Measurements from ENCODE around the gene PAEP.

PAEP gene

DNA sequence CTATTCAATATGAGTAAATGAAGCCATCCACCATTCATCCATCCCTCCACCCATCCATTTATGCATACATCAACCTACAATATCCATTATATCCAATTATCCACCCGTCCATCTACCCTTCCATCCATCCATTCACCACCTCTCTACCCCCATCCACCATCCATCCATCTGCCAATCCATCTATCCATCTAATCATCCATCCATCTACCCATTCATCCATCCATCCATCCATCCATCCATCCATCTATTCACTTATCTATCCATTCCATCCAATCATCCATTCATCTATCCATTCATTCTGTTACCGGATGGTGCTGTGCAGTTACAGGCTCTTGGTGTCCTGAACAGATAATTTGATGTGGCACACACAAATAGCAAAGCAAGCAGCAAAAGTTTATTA, 10.7 kb downstream of the PAEP start:
- Mint-ChIP-seq H3K9me3 (peaks cover 7% of the 10 kb centered on the region), H3K36me3 (ENCODE audit: low read depth) (no peaks in the 10 kb centered on the region), H3K4me3 (no peak overlapping the region), H3K4me1 (no peaks in the 10 kb centered on the region), H3K27me3 (peaks cover 2% of the 10 kb centered on the region), H3K27ac (no peak overlapping the region)
- ATAC-seq: no peak
- DNase-seq: no peak

DNA sequence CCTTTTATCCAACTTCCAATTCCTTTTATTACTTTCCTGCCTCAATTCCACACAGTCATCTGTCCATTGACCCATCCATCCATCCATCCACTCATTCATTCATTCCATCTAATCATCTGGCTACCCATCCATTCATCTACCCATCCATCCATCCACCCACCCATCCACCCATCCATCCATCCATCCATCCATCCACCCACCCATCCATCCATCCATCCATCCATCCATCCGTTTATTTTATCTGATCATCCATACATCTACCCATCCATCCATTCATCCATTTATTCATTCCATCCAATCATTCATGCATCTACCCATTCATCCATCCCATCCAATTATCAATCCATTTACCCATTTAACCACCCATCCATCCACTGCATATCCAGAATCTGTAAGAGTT, 11.6 kb downstream of the PAEP start:
- Mint-ChIP-seq H3K9me3 (peaks cover 7% of the 10 kb centered on the region), H3K4me3 (no peak overlapping the region), H3K36me3 (ENCODE audit: low read depth) (no peaks in the 10 kb centered on the region), H3K27me3 (peaks cover 2% of the 10 kb centered on the region), H3K27ac (no peak overlapping the region), H3K4me1 (no peaks in the 10 kb centered on the region)
- DNase-seq (no peak), ATAC-seq (no peak)

DNA sequence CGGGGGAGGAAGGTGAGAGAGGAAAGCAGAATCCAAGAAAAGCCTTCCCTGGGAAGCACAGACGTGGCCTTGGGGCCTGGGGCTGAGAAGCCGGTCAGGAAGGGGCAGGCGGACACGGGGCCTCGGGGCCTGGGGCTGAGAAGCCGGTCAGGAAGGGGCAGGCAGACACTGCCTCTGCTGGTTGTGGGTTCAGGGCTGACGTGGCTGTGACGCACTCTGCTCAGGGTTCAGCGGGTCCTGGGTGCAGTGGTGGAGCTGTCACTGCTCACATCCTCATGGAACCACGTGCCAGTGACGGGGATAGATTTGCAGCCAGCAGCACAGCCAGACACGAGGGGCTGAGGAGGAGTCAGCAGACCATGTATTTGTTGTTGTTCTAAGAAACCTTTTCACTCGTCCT, 12.8 kb downstream of the PAEP start:
- Mint-ChIP-seq H3K27ac (no peak overlapping the region), H3K36me3 (ENCODE audit: low read depth) (no peaks in the 10 kb centered on the region), H3K4me3 (no peak overlapping the region), H3K27me3 (peaks cover 2% of the 10 kb centered on the region), H3K4me1 (no peaks in the 10 kb centered on the region), H3K9me3 (peaks cover 3% of the 10 kb centered on the region)
- ATAC-seq: no peak
- no peak for DNase-seq

DNA sequence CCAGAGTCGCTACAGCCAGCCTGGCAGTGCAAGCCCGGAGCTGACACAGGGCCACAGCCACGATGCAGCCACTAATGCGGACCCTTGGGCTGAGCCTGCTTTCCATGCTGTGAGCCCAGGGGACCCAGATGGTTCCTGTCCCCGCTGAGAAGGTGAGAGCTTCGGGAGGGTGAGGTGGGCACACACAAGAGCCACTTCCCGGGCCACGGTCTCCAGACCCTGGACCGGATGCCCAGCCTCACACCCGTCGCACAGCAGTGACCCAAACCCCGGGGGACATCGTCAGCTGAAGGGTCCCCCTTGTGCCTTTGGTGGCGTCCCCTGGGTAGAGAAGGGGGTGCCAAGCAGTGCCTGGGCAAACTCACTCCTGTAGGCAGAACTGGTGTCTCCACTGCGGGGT, 13.4 kb downstream of the PAEP start:
- DNase-seq: no peak
- Mint-ChIP-seq H3K27ac (no peak overlapping the region), H3K9me3 (no peaks in the 10 kb centered on the region), H3K4me1 (no peaks in the 10 kb centered on the region), H3K27me3 (peaks cover 2% of the 10 kb centered on the region), H3K36me3 (ENCODE audit: low read depth) (no peaks in the 10 kb centered on the region), H3K4me3 (no peak overlapping the region)
- ATAC-seq: no peak

GRCh38 chr9:135575995-135576631, 14.6 kb downstream of the PAEP start:
- Mint-ChIP-seq H3K4me3 (no peak overlapping the region), H3K27me3 (no peaks in the 10 kb centered on the region), H3K36me3 (ENCODE audit: low read depth) (no peaks in the 10 kb centered on the region), H3K4me1 (no peaks in the 10 kb centered on the region), H3K27ac (no peak overlapping the region), H3K9me3 (no peaks in the 10 kb centered on the region)
- DNase-seq (no peak), ATAC-seq (no peak)

GRCh38 chr9:135577256-135577655, 15.7 kb downstream of the PAEP start:
- H3K4me3 Mint-ChIP-seq: no peak overlapping the region
- no peaks in the 10 kb centered on the region for H3K9me3 Mint-ChIP-seq
- no peaks in the 10 kb centered on the region for H3K27me3 Mint-ChIP-seq
- no peak for ATAC-seq
- no peaks in the 10 kb centered on the region for H3K4me1 Mint-ChIP-seq
- no peaks in the 10 kb centered on the region for H3K36me3 Mint-ChIP-seq (ENCODE audit: low read depth)
- DNase-seq: no peak
- no peak overlapping the region for H3K27ac Mint-ChIP-seq

DNA sequence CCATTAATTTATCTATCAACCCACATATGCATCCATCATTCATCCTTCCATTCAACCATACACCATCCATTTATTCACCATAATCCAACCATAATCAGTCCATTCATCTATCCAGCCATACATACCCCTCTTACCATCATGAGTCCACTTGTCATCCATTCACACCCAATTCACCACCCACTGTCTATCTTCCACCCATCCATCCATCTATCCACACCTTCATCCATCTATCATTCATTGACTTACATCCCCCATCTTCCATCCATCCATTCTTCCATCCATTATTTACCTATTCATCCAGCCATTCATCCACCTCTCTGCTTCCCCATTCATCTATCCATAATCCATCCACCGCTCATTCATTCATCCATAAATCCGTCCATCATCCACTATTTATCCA, 17.8 kb downstream of the PAEP start:
- Mint-ChIP-seq H3K27me3 (peaks cover 3% of the 10 kb centered on the region), H3K9me3 (no peaks in the 10 kb centered on the region), H3K27ac (no peak overlapping the region), H3K36me3 (ENCODE audit: low read depth) (no peaks in the 10 kb centered on the region), H3K4me1 (no peaks in the 10 kb centered on the region), H3K4me3 (no peak overlapping the region)
- DNase-seq (no peak), ATAC-seq (no peak)

DNA sequence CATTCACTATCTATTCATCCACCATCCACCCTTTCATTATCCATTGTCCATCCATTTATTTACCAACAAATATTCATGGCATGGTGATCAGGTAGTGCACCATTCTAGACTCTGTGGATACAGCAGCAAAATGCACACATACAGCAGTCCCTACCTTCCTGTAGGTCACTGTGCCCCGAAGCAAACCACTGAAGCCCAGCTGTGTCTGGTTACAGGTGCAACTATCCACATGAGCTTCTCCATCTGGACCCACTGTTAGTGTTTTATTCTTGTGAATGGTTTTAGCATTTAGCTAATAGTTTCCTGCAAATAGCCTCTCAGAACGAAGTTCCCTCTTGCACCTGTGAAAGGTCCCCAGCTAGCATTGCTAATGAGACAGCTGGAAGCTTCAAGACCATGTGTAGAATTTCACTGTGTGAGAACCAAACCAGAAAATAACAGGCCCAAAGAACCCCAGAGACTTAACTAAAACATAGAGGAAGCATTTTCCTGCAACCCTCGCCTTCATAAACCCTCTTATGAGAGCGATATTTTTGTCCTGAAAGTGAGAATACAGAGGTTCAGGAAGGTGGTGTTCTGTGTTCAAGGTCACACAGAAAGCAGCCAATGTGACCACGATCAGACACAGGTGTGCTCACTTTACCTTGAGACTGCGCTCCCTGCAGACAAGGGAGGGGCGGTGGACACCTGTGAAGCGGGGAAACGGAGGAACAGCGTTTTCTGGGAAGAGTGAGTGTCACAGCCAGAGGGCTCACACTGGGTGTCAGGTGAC, 18.5 kb downstream of the PAEP start:
- Mint-ChIP-seq H3K27me3 (peaks cover 3% of the 10 kb centered on the region), H3K4me3 (no peak overlapping the region), H3K36me3 (ENCODE audit: low read depth) (no peaks in the 10 kb centered on the region), H3K27ac (no peak overlapping the region), H3K9me3 (no peaks in the 10 kb centered on the region), H3K4me1 (no peaks in the 10 kb centered on the region)
- no peak for ATAC-seq
- no peak for DNase-seq

- Mint-ChIP-seq H3K9me3 (no peaks in the 10 kb centered on the region), H3K4me1 (no peaks in the 10 kb centered on the region), H3K27me3 (peaks cover 3% of the 10 kb centered on the region), H3K27ac (no peak overlapping the region), H3K4me3 (no peak overlapping the region), H3K36me3 (ENCODE audit: low read depth) (no peaks in the 10 kb centered on the region)
- DNase-seq (no peak), ATAC-seq (no peak)
Measured at GRCh38 chr9:135580664-135581380, 19.3 kb downstream of the PAEP start.

DNA sequence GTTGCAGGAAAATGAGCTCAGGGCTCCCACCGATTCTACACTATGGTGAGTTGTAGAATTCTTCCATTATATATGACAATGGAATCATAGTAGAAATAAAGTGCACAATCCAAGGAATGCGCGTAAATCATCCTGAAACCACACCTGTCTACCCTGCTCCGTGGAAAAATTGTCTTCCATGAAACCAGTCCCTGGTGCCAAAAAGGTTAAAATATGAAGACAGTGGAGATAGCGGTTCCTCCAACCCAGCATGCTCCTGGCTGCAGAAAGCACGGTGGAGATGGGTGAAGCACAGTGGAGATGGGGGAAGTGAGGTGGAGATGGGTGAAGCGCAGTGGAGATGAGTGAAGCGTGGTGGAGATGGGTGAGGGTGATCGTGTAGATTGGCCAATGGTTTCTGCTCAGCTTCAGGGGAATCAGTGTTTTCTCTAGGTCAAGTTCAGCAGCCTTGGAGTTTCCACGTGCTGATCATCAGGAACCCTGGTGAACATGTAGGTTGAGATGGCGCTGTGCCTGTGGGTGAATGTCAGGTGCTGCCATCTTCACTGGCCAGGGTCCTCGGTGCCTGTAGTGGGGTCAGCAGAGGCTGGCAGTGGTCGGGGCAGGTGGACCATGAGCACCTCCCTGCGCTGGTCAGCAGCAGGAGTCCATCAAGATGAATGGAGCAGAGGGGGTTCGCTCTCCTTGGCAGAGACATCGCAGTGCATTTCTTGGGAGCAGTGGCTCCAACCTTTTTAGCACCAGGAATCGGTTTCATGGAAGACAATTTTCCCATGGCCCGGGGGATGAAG, 20.3 kb downstream of the PAEP start:
- H3K4me3 Mint-ChIP-seq: no peak overlapping the region
- H3K9me3 Mint-ChIP-seq: no peaks in the 10 kb centered on the region
- no peaks in the 10 kb centered on the region for H3K36me3 Mint-ChIP-seq (ENCODE audit: low read depth)
- DNase-seq (no peak), ATAC-seq (no peak)
- peaks cover 3% of the 10 kb centered on the region for H3K27me3 Mint-ChIP-seq
- no peak overlapping the region for H3K27ac Mint-ChIP-seq
- H3K4me1 Mint-ChIP-seq: no peaks in the 10 kb centered on the region

- ATAC-seq (no peak), DNase-seq (no peak)
- no peaks in the 10 kb centered on the region for H3K9me3 Mint-ChIP-seq
- H3K27me3 Mint-ChIP-seq: peaks cover 3% of the 10 kb centered on the region
- no peak overlapping the region for H3K4me3 Mint-ChIP-seq
- H3K4me1 Mint-ChIP-seq: no peaks in the 10 kb centered on the region
- no peaks in the 10 kb centered on the region for H3K36me3 Mint-ChIP-seq (ENCODE audit: low read depth)
- H3K27ac Mint-ChIP-seq: no peak overlapping the region
Measured at GRCh38 chr9:135582541-135582940, 21.0 kb downstream of the PAEP start.

DNA sequence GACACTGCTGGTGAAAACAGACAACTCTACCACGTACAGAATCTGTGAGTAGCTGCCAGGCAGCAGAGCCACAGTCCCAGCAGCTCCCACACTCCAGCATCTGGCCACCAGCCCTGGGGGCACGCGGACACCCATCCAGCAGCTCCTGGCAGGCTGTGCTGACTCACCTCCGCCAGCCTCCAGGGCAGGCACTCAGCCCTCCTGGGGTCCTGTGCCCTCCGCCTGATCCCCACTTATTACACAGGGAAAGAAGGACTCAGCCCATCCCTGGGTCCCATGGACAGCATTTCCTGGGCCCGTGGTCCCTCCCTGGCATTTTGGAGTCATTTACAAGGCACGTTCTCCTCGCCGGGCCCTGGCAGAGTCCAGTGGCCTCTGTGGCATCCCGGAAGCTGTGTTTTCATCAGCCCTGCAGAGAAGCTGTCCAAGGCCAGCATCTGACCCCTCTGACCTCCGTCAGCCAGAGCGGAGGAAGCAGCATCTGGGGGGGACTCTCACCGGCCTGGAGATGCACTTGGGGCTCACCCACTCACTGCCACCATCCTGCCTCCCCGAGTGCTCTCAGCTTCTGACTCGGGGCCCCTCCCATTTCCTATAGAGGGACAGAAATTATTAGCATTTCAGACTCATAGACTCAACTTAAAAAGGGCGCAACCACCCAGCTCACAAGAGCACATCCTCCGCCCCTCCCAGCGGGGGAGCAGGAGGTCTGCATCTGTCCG, 21.6 kb downstream of the PAEP start:
- Mint-ChIP-seq H3K4me1 (no peaks in the 10 kb centered on the region), H3K9me3 (no peaks in the 10 kb centered on the region), H3K27ac (no peak overlapping the region), H3K27me3 (peaks cover 3% of the 10 kb centered on the region), H3K36me3 (ENCODE audit: low read depth) (no peaks in the 10 kb centered on the region), H3K4me3 (no peak overlapping the region)
- DNase-seq (no peak), ATAC-seq (no peak)

DNA sequence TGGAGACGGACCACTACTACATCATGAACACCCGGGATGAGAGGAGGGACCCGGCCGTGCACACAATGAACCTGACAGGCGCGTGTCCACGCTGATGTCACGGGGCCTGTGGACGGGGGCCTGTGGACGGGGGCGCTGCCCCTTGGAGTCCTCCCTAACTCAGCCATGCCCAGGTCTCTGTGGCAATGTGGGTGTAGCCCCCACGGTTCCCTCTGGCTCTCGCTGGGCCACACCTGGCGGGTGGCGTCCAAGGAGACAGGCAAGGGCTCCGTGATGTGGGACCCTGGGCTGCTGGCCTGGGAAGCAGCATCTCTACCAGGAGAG, 22.1 kb downstream of the PAEP start:
- Mint-ChIP-seq H3K4me1 (no peaks in the 10 kb centered on the region), H3K27ac (no peak overlapping the region), H3K9me3 (no peaks in the 10 kb centered on the region), H3K36me3 (ENCODE audit: low read depth) (no peaks in the 10 kb centered on the region), H3K4me3 (no peak overlapping the region), H3K27me3 (peaks cover 3% of the 10 kb centered on the region)
- no peak for DNase-seq
- ATAC-seq: no peak

GRCh38 chr9:135584371-135584770, 22.8 kb downstream of the PAEP start:
- no peaks in the 10 kb centered on the region for H3K36me3 Mint-ChIP-seq (ENCODE audit: low read depth)
- H3K27me3 Mint-ChIP-seq: peaks cover 3% of the 10 kb centered on the region
- no peak overlapping the region for H3K4me3 Mint-ChIP-seq
- no peaks in the 10 kb centered on the region for H3K4me1 Mint-ChIP-seq
- H3K9me3 Mint-ChIP-seq: no peaks in the 10 kb centered on the region
- DNase-seq (no peak), ATAC-seq (no peak)
- no peak overlapping the region for H3K27ac Mint-ChIP-seq

All from activated naive CD8-positive, alpha-beta T cell treated with anti-CD3 and anti-CD28 coated beads, Interleukin-2, amount 50 U/mL, for 24 hours (primary cell).